Measurements from ENCODE around the gene HIVEP3. TPM values are rescaled to one million over a fixed set of nuclear protein-coding genes. Genes with fewer than 3 reads are reported as not detected.

The HIVEP3 gene
- total RNA-seq, 1 experiment from 2014 or later, result 6.0 TPM

GRCh38 chr1:41627491-41628280 lies 291.0 kb downstream of the HIVEP3 start:
- CTCF ChIA-PET, result no interaction called here
- ATAC-seq (peak; percentile 40; the same call in 1 of the 2 replicates), DNase-seq (ENCODE audit: low read depth, low spot score) (no peak)
- no peaks in the 10 kb centered on the region for H3K36me3 ChIP-seq (ENCODE audit: control insufficient read depth, insufficient read depth, low read length)
- H3K27ac ChIP-seq (ENCODE audit: low read length), result no peak overlapping the region
- no peaks in the 10 kb centered on the region for H3K27me3 ChIP-seq (ENCODE audit: control insufficient read depth, insufficient read depth, low read length)
- in situ Hi-C loops (cut with HindIII; ENCODE audit: low pct_unique_long_range_greater_than_20kb, low sequenced_read_pairs), result no loop called here
- H3K4me1 ChIP-seq (ENCODE audit: control insufficient read depth, insufficient read depth, low read length), result peaks cover 8% of the 10 kb centered on the region
- intact Hi-C loops (cut with micrococcal nuclease; ENCODE audit: unreplicated experiment), result no loop called here
- no peak overlapping the region for H3K4me3 ChIP-seq (ENCODE audit: low read depth in 2 of 2, low read length in 2 of 2)
- no peaks in the 10 kb centered on the region for H3K9me3 ChIP-seq (ENCODE audit: control insufficient read depth, insufficient read depth, low read depth, low read length)
- TF ChIP-seq POLR2AphosphoS5 (IDR thresholded peaks at IDR 0.05; ENCODE audit: low read depth, low read length), result no peak
- no peak for TF ChIP-seq TCF7L2 (IDR thresholded peaks at IDR 0.05; ENCODE audit: low read depth, low read length)
- TF ChIP-seq SIN3A (IDR thresholded peaks at IDR 0.05; ENCODE audit: borderline replicate concordance, insufficient read depth, low read depth, low read length), result no peak
- TF ChIP-seq CTCF (IDR thresholded peaks at IDR 0.05), result no peak
- TF ChIP-seq, protein P1, sequence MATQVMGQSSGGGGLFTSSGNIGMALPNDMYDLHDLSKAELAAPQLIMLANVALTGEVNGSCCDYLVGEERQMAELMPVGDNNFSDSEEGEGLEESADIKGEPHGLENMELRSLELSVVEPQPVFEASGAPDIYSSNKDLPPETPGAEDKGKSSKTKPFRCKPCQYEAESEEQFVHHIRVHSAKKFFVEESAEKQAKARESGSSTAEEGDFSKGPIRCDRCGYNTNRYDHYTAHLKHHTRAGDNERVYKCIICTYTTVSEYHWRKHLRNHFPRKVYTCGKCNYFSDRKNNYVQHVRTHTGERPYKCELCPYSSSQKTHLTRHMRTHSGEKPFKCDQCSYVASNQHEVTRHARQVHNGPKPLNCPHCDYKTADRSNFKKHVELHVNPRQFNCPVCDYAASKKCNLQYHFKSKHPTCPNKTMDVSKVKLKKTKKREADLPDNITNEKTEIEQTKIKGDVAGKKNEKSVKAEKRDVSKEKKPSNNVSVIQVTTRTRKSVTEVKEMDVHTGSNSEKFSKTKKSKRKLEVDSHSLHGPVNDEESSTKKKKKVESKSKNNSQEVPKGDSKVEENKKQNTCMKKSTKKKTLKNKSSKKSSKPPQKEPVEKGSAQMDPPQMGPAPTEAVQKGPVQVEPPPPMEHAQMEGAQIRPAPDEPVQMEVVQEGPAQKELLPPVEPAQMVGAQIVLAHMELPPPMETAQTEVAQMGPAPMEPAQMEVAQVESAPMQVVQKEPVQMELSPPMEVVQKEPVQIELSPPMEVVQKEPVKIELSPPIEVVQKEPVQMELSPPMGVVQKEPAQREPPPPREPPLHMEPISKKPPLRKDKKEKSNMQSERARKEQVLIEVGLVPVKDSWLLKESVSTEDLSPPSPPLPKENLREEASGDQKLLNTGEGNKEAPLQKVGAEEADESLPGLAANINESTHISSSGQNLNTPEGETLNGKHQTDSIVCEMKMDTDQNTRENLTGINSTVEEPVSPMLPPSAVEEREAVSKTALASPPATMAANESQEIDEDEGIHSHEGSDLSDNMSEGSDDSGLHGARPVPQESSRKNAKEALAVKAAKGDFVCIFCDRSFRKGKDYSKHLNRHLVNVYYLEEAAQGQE (IDR thresholded peaks at IDR 0.05; ENCODE audit: insufficient read depth in 1 of 2, low read depth in 2 of 2, low read length in 1 of 2), result no peak
- BruUV-seq (replicated peaks), result no TSS peak
- POLR2A ChIA-PET, result no interaction called here

GRCh38 chr1:41626616-41627375 lies 291.9 kb downstream of the HIVEP3 start:
- CTCF ChIA-PET, result no interaction called here
- in situ Hi-C loops (cut with HindIII; ENCODE audit: low pct_unique_long_range_greater_than_20kb, low sequenced_read_pairs) (no loop called here), intact Hi-C loops (cut with micrococcal nuclease; ENCODE audit: unreplicated experiment) (no loop called here)
- Histone ChIP-seq H3K9me3 (ENCODE audit: control insufficient read depth, insufficient read depth, low read depth, low read length) (no peaks in the 10 kb centered on the region), H3K27ac (ENCODE audit: low read length) (no peak overlapping the region), H3K4me1 (ENCODE audit: control insufficient read depth, insufficient read depth, low read length) (peaks cover 8% of the 10 kb centered on the region), H3K36me3 (ENCODE audit: control insufficient read depth, insufficient read depth, low read length) (no peaks in the 10 kb centered on the region), H3K27me3 (ENCODE audit: control insufficient read depth, insufficient read depth, low read length) (no peaks in the 10 kb centered on the region), H3K4me3 (ENCODE audit: low read depth in 2 of 2, low read length in 2 of 2) (no peak overlapping the region)
- ATAC-seq (peak; percentile 74), DNase-seq (ENCODE audit: low read depth, low spot score) (no peak)
- POLR2A ChIA-PET, result interaction anchor here (0.7 kb wide), 1 partner anchor 600 kb away, joined by 5 read pairs; no protein-coding TSS in a partner anchor
- BruUV-seq (replicated peaks), result no TSS peak
- TF ChIP-seq, protein P1 (IDR thresholded peaks at IDR 0.05; ENCODE audit: insufficient read depth in 1 of 2, low read depth in 2 of 2, low read length in 1 of 2), result no peak
- TF ChIP-seq SIN3A (IDR thresholded peaks at IDR 0.05; ENCODE audit: borderline replicate concordance, insufficient read depth, low read depth, low read length), result no peak
- TF ChIP-seq CTCF (IDR thresholded peaks at IDR 0.05), result no peak
- no peak for TF ChIP-seq POLR2AphosphoS5 (IDR thresholded peaks at IDR 0.05; ENCODE audit: low read depth, low read length)
- TF ChIP-seq TCF7L2 (IDR thresholded peaks at IDR 0.05; ENCODE audit: low read depth, low read length), result no peak

Data from Panc1 (cell line).